ENCODE results near the gene NBPF11.
"Not testable (repeated sequence)": the region's sequence is repeated elsewhere in the genome, so short reads cannot be mapped to it uniquely, and the experiment has no call there.

Gene NBPF11

GRCh38 chr1:148150014-148150413 is 2.1 kb downstream of the NBPF11 start:
- in situ Hi-C loops (cut with MboI; ENCODE audit: low sequenced_read_pairs), result not testable (repeated sequence)

GRCh38 chr1:148149050-148149815 is 2.8 kb downstream of the NBPF11 start:
- in situ Hi-C loops (cut with MboI; ENCODE audit: low sequenced_read_pairs), result not testable (repeated sequence)

GRCh38 chr1:148147052-148147838 is 4.8 kb downstream of the NBPF11 start:
- in situ Hi-C loops (cut with MboI; ENCODE audit: low sequenced_read_pairs), result not testable (repeated sequence)

DNA sequence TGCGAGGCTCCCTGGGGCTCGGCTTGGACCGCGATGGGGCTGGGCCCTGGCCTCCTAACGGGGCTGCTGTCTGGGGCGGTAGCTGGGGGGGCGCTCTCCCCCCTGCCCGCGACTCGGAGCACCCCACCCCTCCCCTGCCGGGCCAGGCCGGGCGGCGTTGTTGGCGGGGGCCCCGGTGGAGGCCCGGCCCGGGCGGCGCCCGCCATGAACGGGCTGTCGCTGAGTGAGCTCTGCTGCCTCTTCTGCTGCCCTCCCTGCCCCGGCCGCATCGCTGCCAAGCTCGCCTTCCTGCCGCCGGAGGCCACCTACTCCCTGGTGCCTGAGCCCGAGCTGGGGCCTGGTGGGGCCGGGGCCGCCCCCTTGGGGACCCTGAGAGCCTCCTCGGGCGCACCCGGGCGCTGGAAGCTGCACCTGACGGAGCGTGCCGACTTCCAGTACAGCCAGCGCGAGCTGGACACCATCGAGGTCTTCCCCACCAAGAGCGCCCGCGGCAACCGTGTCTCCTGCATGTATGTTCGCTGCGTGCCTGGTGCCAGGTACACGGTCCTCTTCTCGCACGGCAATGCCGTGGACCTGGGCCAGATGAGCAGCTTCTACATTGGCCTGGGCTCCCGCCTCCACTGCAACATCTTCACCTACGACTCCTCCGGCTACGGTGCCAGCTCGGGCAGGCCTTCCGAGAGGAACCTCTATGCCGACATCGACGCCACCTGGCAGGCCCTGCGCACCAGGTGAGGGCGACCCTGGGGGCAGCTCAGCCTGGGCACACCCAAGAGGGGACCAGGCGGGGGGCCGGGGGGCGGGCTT is 5.7 kb downstream of the NBPF11 start:
- in situ Hi-C loops (cut with MboI; ENCODE audit: low sequenced_read_pairs), result not testable (repeated sequence)

DNA sequence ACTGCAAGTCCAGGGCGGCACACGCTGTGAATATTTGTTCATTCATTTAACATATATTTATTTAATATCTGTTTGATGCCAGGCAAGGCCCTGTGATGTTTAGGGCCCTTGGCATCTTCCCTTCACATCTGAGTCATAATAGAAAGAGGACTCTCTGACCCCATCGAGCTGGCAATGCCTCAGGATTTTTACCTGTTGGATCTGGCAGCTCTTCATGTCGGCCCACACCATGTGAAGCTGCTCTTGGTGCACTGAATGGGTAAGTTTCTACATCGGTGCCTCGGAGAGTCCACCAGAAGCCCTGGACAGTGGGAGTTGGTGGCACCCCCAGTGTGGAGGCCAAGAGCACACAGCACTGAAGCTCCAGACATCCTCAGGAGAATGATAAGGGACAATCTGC is 8.9 kb downstream of the NBPF11 start:
- in situ Hi-C loops (cut with MboI; ENCODE audit: low sequenced_read_pairs), result not testable (repeated sequence)

DNA sequence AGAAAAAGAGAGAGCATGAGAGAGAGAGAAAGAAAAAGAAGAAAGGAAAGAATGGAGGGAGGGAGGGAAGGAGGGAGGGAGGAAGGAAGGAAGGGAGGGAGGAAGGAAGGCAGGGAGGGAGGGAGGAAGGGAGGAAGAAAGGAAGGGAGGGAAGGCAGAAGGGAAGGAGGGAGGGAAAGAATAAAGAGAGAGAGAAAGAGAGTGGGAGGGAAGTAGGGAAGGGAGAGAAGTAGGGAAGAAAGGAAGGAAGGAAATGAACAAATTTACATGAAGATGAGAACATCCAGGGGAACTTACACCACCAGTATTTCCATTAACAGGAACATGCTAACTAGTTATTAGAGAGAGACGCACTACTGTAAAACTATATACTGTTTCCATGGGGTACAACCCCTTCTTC is 10.1 kb downstream of the NBPF11 start:
- in situ Hi-C loops (cut with MboI; ENCODE audit: low sequenced_read_pairs), result not testable (repeated sequence)

DNA sequence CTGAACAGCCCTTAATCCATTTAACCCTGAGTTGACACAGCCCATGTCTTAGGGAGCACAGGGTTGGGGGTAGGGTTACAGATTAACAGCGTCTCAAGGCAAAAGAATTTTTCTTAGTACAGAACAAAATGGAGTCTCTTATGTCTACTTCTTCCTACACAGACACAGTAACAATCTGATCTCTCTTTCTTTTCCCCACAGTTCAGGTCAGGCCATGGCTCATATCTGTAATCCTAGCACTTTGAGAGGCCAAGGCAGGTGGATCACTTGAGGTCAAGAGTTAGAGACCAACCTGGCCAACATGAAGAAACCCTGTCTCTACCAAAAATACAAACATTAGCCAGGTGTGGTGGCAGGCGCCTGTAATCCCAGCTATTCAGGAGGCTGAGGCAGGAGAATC is 13.5 kb downstream of the NBPF11 start:
- in situ Hi-C loops (cut with MboI; ENCODE audit: low sequenced_read_pairs), result not testable (repeated sequence)

- in situ Hi-C loops (cut with MboI; ENCODE audit: low sequenced_read_pairs), result not testable (repeated sequence)
Measured at GRCh38 chr1:148122341-148122740, 29.7 kb downstream of the NBPF11 start.

DNA sequence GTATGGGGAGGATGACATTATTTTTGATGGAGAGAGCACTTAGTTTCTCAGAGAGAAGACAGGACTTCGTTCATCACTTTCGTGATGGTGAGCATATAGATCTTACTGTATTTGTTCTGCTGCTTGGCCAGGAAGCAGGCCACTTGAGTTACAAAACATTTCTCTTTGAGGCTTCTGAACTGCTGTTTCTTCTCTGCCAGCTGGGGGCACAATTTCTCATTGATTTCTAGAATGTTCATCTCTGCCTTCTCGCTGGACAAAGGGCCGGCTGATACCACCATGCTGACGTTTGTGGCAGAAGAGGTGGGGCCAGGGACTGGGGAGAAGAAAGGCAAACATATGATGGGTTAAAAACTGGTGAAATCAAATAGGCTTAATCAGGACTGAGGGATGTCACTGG is 31.7 kb downstream of the NBPF11 start:
- in situ Hi-C loops (cut with MboI; ENCODE audit: low sequenced_read_pairs), result not testable (repeated sequence)

GRCh38 chr1:148095732-148096131 is 56.3 kb downstream of the NBPF11 start:
- in situ Hi-C loops (cut with MboI; ENCODE audit: low sequenced_read_pairs), result not testable (repeated sequence)

- in situ Hi-C loops (cut with MboI; ENCODE audit: low sequenced_read_pairs), result not testable (repeated sequence)
Measured at GRCh38 chr1:148086196-148086595, 65.9 kb downstream of the NBPF11 start.

- in situ Hi-C loops (cut with MboI; ENCODE audit: low sequenced_read_pairs), result not testable (repeated sequence)
Measured at GRCh38 chr1:148081205-148081604, 70.9 kb downstream of the NBPF11 start.

DNA sequence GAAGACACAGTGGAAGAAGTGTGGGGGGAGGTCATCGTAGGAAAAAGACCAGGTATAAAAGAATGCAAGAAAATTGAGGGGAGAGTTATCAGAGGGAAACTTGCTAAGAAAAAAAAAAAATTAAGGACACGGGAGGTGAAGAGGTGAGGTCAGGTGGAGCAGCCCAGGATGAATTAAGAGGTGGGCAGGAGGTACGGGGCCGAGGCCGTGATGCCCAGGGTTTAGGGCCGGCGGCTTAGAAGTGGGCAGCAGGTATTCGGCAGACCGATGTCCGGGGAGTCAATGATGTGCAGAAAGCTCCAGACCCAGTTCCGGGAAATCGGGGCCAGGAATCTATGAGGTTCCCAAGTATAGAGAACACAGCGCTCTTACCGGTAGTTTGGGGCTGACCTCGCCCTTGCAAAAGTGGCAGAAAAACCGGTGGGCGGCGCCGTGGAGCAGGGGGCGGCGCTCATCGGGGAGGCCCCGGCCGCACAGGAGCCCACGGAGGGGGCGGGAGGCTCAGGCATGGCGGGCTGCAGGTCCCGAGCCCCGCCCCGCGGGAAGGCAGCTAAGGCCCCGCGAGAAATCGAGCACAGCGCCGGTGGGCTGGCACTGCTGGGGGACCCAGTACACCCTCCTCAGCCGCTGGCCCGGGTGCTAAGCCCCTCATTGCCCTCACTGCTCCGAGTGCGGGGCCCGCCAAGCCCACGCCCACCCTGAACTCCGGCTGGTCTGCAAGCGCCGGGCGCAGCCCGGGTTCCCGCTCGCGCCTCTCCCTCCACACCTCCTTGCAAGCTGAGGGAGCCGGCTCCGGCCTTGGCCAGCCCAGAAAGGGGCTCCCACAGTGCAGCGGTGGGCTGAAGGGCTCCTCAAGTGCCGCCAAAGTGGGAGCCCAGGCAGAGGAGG is 73.2 kb downstream of the NBPF11 start:
- in situ Hi-C loops (cut with MboI; ENCODE audit: low sequenced_read_pairs), result not testable (repeated sequence)

DNA sequence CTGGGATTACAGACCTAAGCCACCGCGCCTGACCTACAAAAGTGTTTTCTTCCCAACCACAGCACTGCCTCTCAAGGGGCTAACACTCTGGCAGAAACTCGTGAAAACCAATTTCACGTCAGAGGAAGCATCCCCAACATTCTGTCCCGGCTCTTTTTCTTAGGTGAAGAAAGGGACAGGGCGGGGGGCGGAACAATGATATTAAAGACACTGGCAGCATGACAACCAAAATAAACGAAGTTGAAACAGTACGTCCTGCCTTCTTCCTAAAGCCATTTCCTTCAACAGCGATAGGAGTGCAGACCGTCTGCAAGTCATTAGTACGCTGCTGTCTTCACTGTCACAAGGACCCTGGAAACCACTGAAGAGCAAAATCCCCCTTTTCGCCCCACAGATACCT is 74.0 kb downstream of the NBPF11 start:
- in situ Hi-C loops (cut with MboI; ENCODE audit: low sequenced_read_pairs), result not testable (repeated sequence)

DNA sequence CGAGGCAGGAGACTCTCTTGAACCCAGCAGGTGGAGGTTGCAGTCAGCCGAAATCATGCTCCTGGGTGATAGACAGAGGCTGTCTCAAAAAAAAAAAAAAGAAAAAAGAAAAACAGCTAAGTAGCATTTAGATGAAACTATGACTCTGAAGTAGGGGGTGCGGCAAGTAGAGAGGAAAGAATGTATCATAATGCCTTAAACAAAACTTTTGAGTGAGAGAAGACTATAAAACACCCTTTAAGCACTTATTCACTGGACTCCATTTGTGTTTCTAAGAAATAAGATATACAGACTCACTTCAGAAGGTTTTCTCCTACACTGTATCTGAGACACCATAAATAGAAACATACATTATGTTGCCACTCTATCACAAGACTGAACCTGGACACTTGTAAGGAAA is 74.6 kb downstream of the NBPF11 start:
- in situ Hi-C loops (cut with MboI; ENCODE audit: low sequenced_read_pairs), result not testable (repeated sequence)

GRCh38 chr1:148073392-148073791 is 78.7 kb downstream of the NBPF11 start:
- in situ Hi-C loops (cut with MboI; ENCODE audit: low sequenced_read_pairs), result not testable (repeated sequence)

DNA sequence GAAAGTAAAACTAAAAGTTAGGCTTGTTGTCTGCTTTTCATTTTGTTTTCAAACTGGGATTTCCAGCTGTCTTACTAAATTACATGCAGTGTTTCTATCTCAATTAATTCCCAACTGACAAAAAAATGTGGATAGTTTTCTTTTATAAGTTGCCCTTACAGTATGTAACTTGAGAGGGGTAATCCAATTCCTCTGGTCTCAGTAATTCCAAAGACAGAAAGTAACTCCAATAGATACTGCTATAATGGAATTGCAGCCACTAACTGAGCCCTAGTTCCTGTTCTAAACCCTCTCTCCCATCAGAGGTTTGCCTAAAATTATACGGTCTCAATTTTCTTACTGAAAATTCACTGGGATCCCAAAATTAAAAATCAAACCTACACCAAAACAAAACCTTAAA is 83.5 kb downstream of the NBPF11 start:
- in situ Hi-C loops (cut with MboI; ENCODE audit: low sequenced_read_pairs), result not testable (repeated sequence)

GRCh38 chr1:148068201-148068600 is 83.9 kb downstream of the NBPF11 start:
- in situ Hi-C loops (cut with MboI; ENCODE audit: low sequenced_read_pairs), result not testable (repeated sequence)

- in situ Hi-C loops (cut with MboI; ENCODE audit: low sequenced_read_pairs), result not testable (repeated sequence)
Measured at GRCh38 chr1:148060294-148060701, 91.8 kb downstream of the NBPF11 start.

GRCh38 chr1:148057384-148057783 is 94.7 kb downstream of the NBPF11 start:
- in situ Hi-C loops (cut with MboI; ENCODE audit: low sequenced_read_pairs), result not testable (repeated sequence)

Data from hTERT RPE-1 (cell line).